T-cell (primary cell): ENCODE results near the gene MPDU1. TPM values are rescaled to one million over a fixed set of nuclear protein-coding genes. Genes with fewer than 3 reads are reported as not detected.

Experiments used
- ATAC-seq, 4 experiments: fragments of 200-7000 bp in 3 of 4; fragments of 150-1000 bp in 1 of 4; cut with Tn5 transposase; replicated peaks in 1 of 4; 1 replicate in 3 of 4; 2 replicates in 1 of 4; pipeline ENCODE4 v1.10.0; 2021; ENCODE audit warnings: moderate library complexity in 3 of 4, mild to moderate bottlenecking in 2 of 4, moderate number of reproducible peaks in 1 of 4
- CTCF ChIA-PET, 2 donors: fragments of 300-600 bp; sonication (Branson Sonifier 250); formaldehyde crosslinking; loops; one replicate each; lab custom pipeline; 2022; ENCODE audit warnings: antibody characterized with exemption in 2 of 2; lab: Charles Lee
- POLR2A ChIA-PET, 2 donors: fragments of 300-600 bp; sonication (Branson Sonifier 250); formaldehyde crosslinking; loops; one replicate each; lab custom pipeline; 2022; ENCODE audit warnings: antibody characterized with exemption in 2 of 2; lab: Charles Lee
- DNase-seq, 35 experiments: peaks; one replicate each; pipeline versions ENCODE4 v3.0.0 to v3.0.0-alpha.2; 2013 to 2023
- H3K27ac ChIP-seq: one replicate; pipeline ENCODE4 v1.5.1; 2013; ENCODE audit warnings: low read length
- H3K27me3 ChIP-seq, 2 experiments: replicated peaks in 1 of 2; 1 replicate in 1 of 2; 2 replicates in 1 of 2; pipeline versions ENCODE4 v1.6.1 to v1.7.0; 2013; ENCODE audit warnings: low read length in 1 of 2, mixed read lengths in 1 of 2; ENCODE audit not compliant: control insufficient read depth in 2 of 2, insufficient read depth in 2 of 2; ENCODE audit errors: extremely low read depth in 1 of 2
- H3K36me3 ChIP-seq, 2 donors: 1 replicate in 1 of 2; 2 replicates in 1 of 2; pipeline versions ENCODE4 v1.6.1 to v1.7.0; 2013; ENCODE audit warnings: low read length in 1 of 2; ENCODE audit not compliant: control insufficient read depth in 2 of 2, insufficient read depth in 1 of 2; ENCODE audit errors: extremely low read depth in 1 of 2
- H3K4me1 ChIP-seq, 2 experiments: 1 replicate in 1 of 2; 2 replicates in 1 of 2; pipeline versions ENCODE4 v1.6.1 to v1.7.0; 2013; ENCODE audit warnings: low read length in 2 of 2, mixed read lengths in 1 of 2; ENCODE audit not compliant: insufficient read depth in 2 of 2, control insufficient read depth in 1 of 2; ENCODE audit errors: extremely low read depth in 1 of 2
- H3K4me3 ChIP-seq, 2 donors: 1 replicate in 1 of 2; 2 replicates in 1 of 2; pipeline versions ENCODE4 v1.5.1 to v1.7.0; 2013; ENCODE audit warnings: mild to moderate bottlenecking in 2 of 2, low read length in 1 of 2, moderate library complexity in 1 of 2; ENCODE audit not compliant: control insufficient read depth in 1 of 2; ENCODE audit errors: extremely low read depth in 1 of 2
- H3K9me3 ChIP-seq: 2 replicates; pipeline ENCODE4 v1.7.0; 2013
- H3K27ac Mint-ChIP-seq, 2 donors: one replicate each; pipeline ENCODE4 v1.8.0; 2020 to 2021; ENCODE audit warnings: mild to moderate bottlenecking in 2 of 2, mixed read lengths in 2 of 2
- H3K27me3 Mint-ChIP-seq, 2 donors: one replicate each; pipeline ENCODE4 v1.8.0; 2021 to 2022; ENCODE audit warnings: mixed read lengths in 2 of 2
- H3K36me3 Mint-ChIP-seq: one replicate; pipeline ENCODE4 v1.8.0; 2021; ENCODE audit warnings: mixed read lengths
- H3K4me1 Mint-ChIP-seq, 3 donors: one replicate each; pipeline ENCODE4 v1.8.0; 2020 to 2022; ENCODE audit warnings: mixed read lengths in 3 of 3, mild to moderate bottlenecking in 1 of 3
- H3K4me3 Mint-ChIP-seq, 3 donors: one replicate each; pipeline ENCODE4 v1.8.0; 2020 to 2022; ENCODE audit warnings: mild to moderate bottlenecking in 3 of 3, mixed read lengths in 3 of 3, moderate library complexity in 3 of 3
- H3K9me3 Mint-ChIP-seq, 3 donors: one replicate each; pipeline ENCODE4 v1.8.0; 2020 to 2022; ENCODE audit warnings: mixed read lengths in 3 of 3
- WGBS: methylation state at CpG from one replicate; pipeline ENCODE4 v1.1.5; 2013; ENCODE audit warnings: missing lambda C conversion rate; ENCODE audit not compliant: insufficient coverage; 5-methylcytosine and 5-hydroxymethylcytosine counted together
- total RNA-seq, 35 experiments: library from RNA in 6 of 35; stranded (reverse) in 6 of 35; fragments of 120-200 nt in 1 of 35; gene quantifications; one replicate each; pipeline versions ENCODE4 v1.2.1 to v1.2.4 and lab custom pipeline; 2013 to 2026

The MPDU1 gene
- total RNA-seq, 5 donors from 2014 or later (not counting 1 experiment from before 2014, with no cell fraction given) = 27.0 to 31.4 (median 28.6) TPM

GRCh38 chr17:7632492-7632894, 48.8 kb downstream of the MPDU1 start:
- peaks cover 0 to 2% of the 10 kb centered on the region in 2 donors for H3K27me3 Mint-ChIP-seq
- CTCF ChIA-PET = interaction anchor here (0.7 to 2.6 kb wide), 3 partner anchors 45 to 56 kb away, joined by 3 to 17 read pairs (median 5); partner anchors contain the start of genes TP53 (in 2 of the 2) and WRAP53 (in 2 of the 2)
- H3K36me3 ChIP-seq = no peaks in the 10 kb centered on the region
- POLR2A ChIA-PET = no interaction called here
- H3K27ac Mint-ChIP-seq = no peak overlapping the region
- no peaks in the 10 kb centered on the region for H3K9me3 ChIP-seq
- H3K9me3 Mint-ChIP-seq = no peaks in the 10 kb centered on the region
- ATAC-seq = peak in 2 of 4 experiments; percentile 18 to 19
- H3K4me3 ChIP-seq = no peak overlapping the region
- H3K36me3 Mint-ChIP-seq = no peaks in the 10 kb centered on the region
- H3K27ac ChIP-seq = no peak overlapping the region
- peaks cover 2 to 10% of the 10 kb centered on the region in 2 experiments for H3K4me1 ChIP-seq
- no peak overlapping the region for H3K4me3 Mint-ChIP-seq
- 80% methylated on average over 1 of the region's 6 CpGs for WGBS
- peaks cover 2 to 6% (median 5%) of the 10 kb centered on the region in 3 donors for H3K4me1 Mint-ChIP-seq
- peak in 4 of 35 experiments; percentile 9 to 55 (median 16) for DNase-seq
- peaks cover 0 to 4% of the 10 kb centered on the region in 2 experiments for H3K27me3 ChIP-seq

DNA sequence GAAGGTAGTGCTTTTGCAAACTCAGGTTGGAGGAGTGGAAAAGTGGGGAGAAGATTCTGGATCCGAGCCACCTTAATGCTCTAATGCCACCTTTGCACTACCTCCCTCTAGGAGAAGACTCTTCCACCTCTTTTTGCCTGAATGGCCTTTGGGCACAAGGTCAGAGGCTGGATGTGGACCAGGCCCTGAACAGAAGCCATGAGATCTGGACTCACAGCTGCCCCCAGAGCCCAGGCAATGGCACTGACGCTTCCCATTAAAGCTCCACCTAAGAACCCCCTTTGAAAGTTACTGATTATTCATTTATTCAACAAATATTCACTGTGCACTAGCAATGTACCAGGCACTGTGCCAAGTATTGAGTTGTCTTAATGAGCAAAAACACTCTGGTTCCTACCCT, 49.4 kb downstream of the MPDU1 start:
- ATAC-seq = no peak
- no CpG with 5 or more reads among the region's 2 CpGs for WGBS
- peak overlapping the region in 1 of 2 donors; percentile 22 for H3K27ac Mint-ChIP-seq
- H3K27me3 Mint-ChIP-seq = peaks cover 0 to 2% of the 10 kb centered on the region in 2 donors
- Histone ChIP-seq H3K27me3 (peaks cover 0 to 4% of the 10 kb centered on the region in 2 experiments), H3K4me3 (no peak overlapping the region), H3K9me3 (no peaks in the 10 kb centered on the region), H3K36me3 (no peaks in the 10 kb centered on the region), H3K4me1 (peaks cover 0 to 4% of the 10 kb centered on the region in 2 experiments), H3K27ac (no peak overlapping the region)
- H3K4me1 Mint-ChIP-seq = peaks cover 0 to 5% (median 4%) of the 10 kb centered on the region in 3 donors
- no peak for DNase-seq
- ChIA-PET POLR2A (no interaction called here), CTCF (interaction anchor here in 1 of 2 donors (2.6 kb wide), 1 partner anchor 55 kb away, joined by 17 read pairs; the partner anchor contains the start of genes TP53 and WRAP53)
- H3K9me3 Mint-ChIP-seq = no peaks in the 10 kb centered on the region
- H3K36me3 Mint-ChIP-seq = no peaks in the 10 kb centered on the region
- no peak overlapping the region for H3K4me3 Mint-ChIP-seq

- CTCF ChIA-PET = interaction anchor here in 1 of 2 donors (1.2 kb wide), 1 partner anchor 53 kb away, joined by 3 read pairs; the partner anchor contains the start of gene TP53
- H3K27me3 ChIP-seq = peaks cover 0 to 4% of the 10 kb centered on the region in 2 experiments
- no peak overlapping the region for H3K4me3 ChIP-seq
- H3K36me3 ChIP-seq = no peaks in the 10 kb centered on the region
- DNase-seq (no peak), ATAC-seq (no peak)
- H3K4me1 ChIP-seq = no peaks in the 10 kb centered on the region
- Mint-ChIP-seq H3K36me3 (no peaks in the 10 kb centered on the region), H3K4me1 (peaks cover 0 to 2% (median 0%) of the 10 kb centered on the region in 3 donors), H3K27ac (no peak overlapping the region), H3K4me3 (no peak overlapping the region), H3K27me3 (peaks cover 0 to 2% of the 10 kb centered on the region in 2 donors), H3K9me3 (no peaks in the 10 kb centered on the region)
- 71% methylated on average over 2 of the region's 5 CpGs for WGBS
- no peaks in the 10 kb centered on the region for H3K9me3 ChIP-seq
- POLR2A ChIA-PET = no interaction called here
- H3K27ac ChIP-seq = no peak overlapping the region
Measured at GRCh38 chr17:7634384-7634783, 50.7 kb downstream of the MPDU1 start.

DNA sequence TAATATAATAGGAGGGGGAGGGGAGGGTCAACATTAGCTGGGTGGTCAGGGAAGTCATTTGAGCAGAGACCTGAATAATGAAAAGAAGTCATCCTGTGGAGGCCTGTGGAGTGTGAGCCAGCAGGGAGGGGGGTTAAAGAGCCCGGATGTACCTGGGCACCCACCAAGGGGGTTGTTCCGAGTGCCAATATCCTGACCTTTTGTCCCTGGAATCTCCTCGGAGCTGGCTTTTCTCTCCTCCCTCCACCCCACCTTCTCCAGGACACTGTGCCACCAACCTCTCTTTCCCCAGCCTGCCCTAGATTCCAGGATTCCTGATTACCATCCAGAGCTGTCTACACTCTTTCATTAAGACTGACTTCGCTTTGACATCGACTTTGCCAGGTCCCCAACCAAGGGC, 52.5 kb downstream of the MPDU1 start:
- H3K9me3 ChIP-seq = no peaks in the 10 kb centered on the region
- peaks cover 0 to 4% of the 10 kb centered on the region in 2 experiments for H3K27me3 ChIP-seq
- H3K36me3 Mint-ChIP-seq = no peaks in the 10 kb centered on the region
- no peak overlapping the region for H3K4me3 ChIP-seq
- 78% methylated on average over 3 of the region's 5 CpGs for WGBS
- no peaks in the 10 kb centered on the region for H3K36me3 ChIP-seq
- POLR2A ChIA-PET = no interaction called here
- no peak for DNase-seq
- H3K9me3 Mint-ChIP-seq = no peaks in the 10 kb centered on the region
- no peak overlapping the region for H3K27ac ChIP-seq
- CTCF ChIA-PET = interaction anchor here in 1 of 2 donors (1.0 kb wide), 1 partner anchor 51 kb away, joined by 3 read pairs; the partner anchor contains the start of gene TP53
- H3K4me1 ChIP-seq = no peaks in the 10 kb centered on the region
- no peak for ATAC-seq
- H3K4me3 Mint-ChIP-seq = no peak overlapping the region
- peaks cover 0 to 2% (median 0%) of the 10 kb centered on the region in 3 donors for H3K4me1 Mint-ChIP-seq
- H3K27ac Mint-ChIP-seq = no peak overlapping the region
- H3K27me3 Mint-ChIP-seq = peaks cover 0 to 2% of the 10 kb centered on the region in 2 donors

Other genes starting within 250 kb of the MPDU1 start
- gene ACAP1, start 247.3 kb upstream of the MPDU1 start, total RNA-seq = 100 to 1,000 TPM; 531 to 781 (median 649) TPM
- 1 to 10 TPM; 2.4 to 7.3 (median 4.8) TPM for gene KCTD11, start 231.7 kb upstream of the MPDU1 start, total RNA-seq
- gene TMEM95, start 228.7 kb upstream of the MPDU1 start, total RNA-seq = not detected
- 10 to 100 TPM in 3 of 5 donors, 1 to 10 TPM in 2; 5.7 to 18.3 (median 16.0) TPM for gene TNK1, start 202.8 kb upstream of the MPDU1 start, total RNA-seq
- gene PLSCR3, start 189.3 kb upstream of the MPDU1 start, total RNA-seq = 100 to 1,000 TPM; 101 to 145 (median 140) TPM
- gene TMEM256, start 179.8 kb upstream of the MPDU1 start, total RNA-seq = 10 to 100 TPM; 28.7 to 48.9 (median 45.6) TPM
- 1 to 10 TPM; 6.8 to 8.9 (median 8.4) TPM for gene NLGN2, start 176.0 kb upstream of the MPDU1 start, total RNA-seq
- not detected for gene SPEM1, start 163.5 kb upstream of the MPDU1 start, total RNA-seq
- gene SPEM2, start 158.2 kb upstream of the MPDU1 start, total RNA-seq = not detected
- gene SPEM3, start 155.0 kb upstream of the MPDU1 start, total RNA-seq = not detected
- 10 to 100 TPM in 3 of 5 donors, 1 to 10 TPM in 2; 8.8 to 26.9 (median 23.5) TPM for gene TMEM102, start 148.4 kb upstream of the MPDU1 start, total RNA-seq
- 1 to 10 TPM; 2.4 to 4.2 (median 3.3) TPM for gene FGF11, start 144.3 kb upstream of the MPDU1 start, total RNA-seq
- gene CHRNB1, start 138.8 kb upstream of the MPDU1 start, total RNA-seq = 10 to 100 TPM in 3 of 5 donors, 1 to 10 TPM in 2; 6.6 to 12.0 (median 11.0) TPM
- gene ZBTB4, start 104.2 kb upstream of the MPDU1 start, total RNA-seq = 10 to 100 TPM; 64.0 to 86.6 (median 82.7) TPM
- gene SLC35G6, start 102.4 kb upstream of the MPDU1 start, total RNA-seq = not detected
- 100 to 1,000 TPM; 198 to 444 (median 212) TPM for gene POLR2A, start 99.5 kb upstream of the MPDU1 start, total RNA-seq
- 10 to 100 TPM; 38.3 to 72.8 (median 61.4) TPM for gene TNFSF12, start 34.8 kb upstream of the MPDU1 start, total RNA-seq
- 1 to 10 TPM; 1.3 to 5.6 (median 4.6) TPM for gene TNFSF13, start 25.1 kb upstream of the MPDU1 start, total RNA-seq
- gene SENP3, start 21.9 kb upstream of the MPDU1 start, total RNA-seq = 10 to 100 TPM; 38.7 to 43.3 (median 42.6) TPM
- gene CD68, start 4.2 kb upstream of the MPDU1 start, total RNA-seq = 1 to 10 TPM in 3 of 5 donors, not detected in 2; 4.4 to 7.0 (median 5.5) TPM
- gene SOX15, start 6.2 kb downstream of the MPDU1 start, total RNA-seq = 1 to 10 TPM in 2 of 5 donors, under 1 TPM in 1, not detected in 2; 0.70 to 1.2 (median 1.1) TPM
- gene FXR2, start 31.0 kb downstream of the MPDU1 start, total RNA-seq = 10 to 100 TPM; 25.4 to 44.7 (median 40.5) TPM
- gene SAT2, start 44.0 kb downstream of the MPDU1 start, total RNA-seq = 10 to 100 TPM; 53.2 to 68.8 (median 58.5) TPM
- gene SHBG, start 46.3 kb downstream of the MPDU1 start, total RNA-seq = not detected
- under 1 TPM in 4 of 5 donors, not detected in 1; 0.07 to 0.57 (median 0.43) TPM for gene ATP1B2, start 67.1 kb downstream of the MPDU1 start, total RNA-seq
- 100 to 1,000 TPM in 2 of 5 donors, 10 to 100 TPM in 3; 65.1 to 108 (median 93.5) TPM for gene TP53, start 103.6 kb downstream of the MPDU1 start, total RNA-seq
- 10 to 100 TPM in 3 of 5 donors, 1 to 10 TPM in 2; 8.0 to 14.6 (median 13.1) TPM for gene WRAP53, start 104.6 kb downstream of the MPDU1 start, total RNA-seq
- under 1 TPM in 3 of 5 donors, not detected in 2; 0.07 to 0.19 (median 0.18) TPM for gene EFNB3, start 121.3 kb downstream of the MPDU1 start, total RNA-seq
- gene DNAH2, start 133.9 kb downstream of the MPDU1 start, total RNA-seq = not detected